Left kidney (tissue), 2 donors: ENCODE measurements around the gene HCK. TPM values are rescaled to one million over a fixed set of nuclear protein-coding genes. Genes with fewer than 3 reads are reported as not detected.
A peak's percentile ranks its signal among the peaks of the same experiment; 100 is the strongest.
"Not testable (repeated sequence)": the region's sequence is repeated elsewhere in the genome, so short reads cannot be mapped to it uniquely, and the experiment has no call there.

Source experiments
- DNase-seq: peaks from one replicate; pipeline ENCODE4 v3.0.0-alpha.2; 2013
- polyA plus RNA-seq: library from polyadenylated mRNA; unstranded; fragments of 120-200 nt; gene quantifications from one replicate; pipeline ENCODE4 v1.2.1, GENCODE V29; 2013; ENCODE audit not compliant: insufficient read length

HCK gene
- polyA plus RNA-seq, 1 donor = 1.8 TPM

DNA sequence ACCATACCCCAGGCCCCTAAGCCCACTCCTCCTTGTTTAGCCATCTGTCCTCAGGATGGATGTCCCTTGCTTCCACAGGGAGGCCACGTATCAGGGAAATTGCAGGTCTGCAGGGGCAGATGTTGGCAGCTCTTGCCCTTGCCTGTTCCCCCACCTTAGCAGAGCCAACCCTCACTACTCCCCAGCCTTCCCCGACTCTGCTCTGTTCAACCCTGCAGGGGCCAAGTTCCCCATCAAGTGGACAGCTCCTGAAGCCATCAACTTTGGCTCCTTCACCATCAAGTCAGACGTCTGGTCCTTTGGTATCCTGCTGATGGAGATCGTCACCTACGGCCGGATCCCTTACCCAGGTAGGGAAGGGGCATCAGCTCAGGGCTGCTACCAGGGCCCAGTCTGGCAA, 46.7 kb downstream of the HCK start:
- no peak for DNase-seq

DNA sequence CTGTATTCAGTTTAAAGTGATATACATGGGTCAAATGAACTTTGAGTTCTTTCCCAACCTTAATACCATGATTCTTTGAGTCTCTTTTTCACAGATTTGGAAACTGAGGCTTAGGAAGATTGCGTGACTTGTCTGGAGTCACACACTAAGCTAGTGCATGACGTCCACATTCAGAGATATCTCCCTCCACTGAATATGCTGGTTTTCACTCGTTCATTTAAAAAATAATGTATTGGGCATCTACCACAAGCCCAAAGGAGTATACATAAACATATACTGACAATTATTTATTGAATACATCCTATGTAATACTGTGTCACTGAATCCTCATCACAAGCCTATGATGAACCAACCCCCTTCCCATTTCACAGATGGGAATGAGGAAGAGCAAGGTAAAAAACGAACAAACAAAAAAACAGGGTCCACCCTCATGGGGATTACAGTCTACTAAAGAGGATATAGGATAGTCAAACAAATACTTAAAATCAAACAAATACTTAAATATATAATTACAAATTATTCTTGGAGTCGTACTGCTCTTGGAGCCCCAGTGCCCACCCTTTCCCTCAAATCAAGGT, 56.9 kb downstream of the HCK start:
- no peak for DNase-seq

DNA sequence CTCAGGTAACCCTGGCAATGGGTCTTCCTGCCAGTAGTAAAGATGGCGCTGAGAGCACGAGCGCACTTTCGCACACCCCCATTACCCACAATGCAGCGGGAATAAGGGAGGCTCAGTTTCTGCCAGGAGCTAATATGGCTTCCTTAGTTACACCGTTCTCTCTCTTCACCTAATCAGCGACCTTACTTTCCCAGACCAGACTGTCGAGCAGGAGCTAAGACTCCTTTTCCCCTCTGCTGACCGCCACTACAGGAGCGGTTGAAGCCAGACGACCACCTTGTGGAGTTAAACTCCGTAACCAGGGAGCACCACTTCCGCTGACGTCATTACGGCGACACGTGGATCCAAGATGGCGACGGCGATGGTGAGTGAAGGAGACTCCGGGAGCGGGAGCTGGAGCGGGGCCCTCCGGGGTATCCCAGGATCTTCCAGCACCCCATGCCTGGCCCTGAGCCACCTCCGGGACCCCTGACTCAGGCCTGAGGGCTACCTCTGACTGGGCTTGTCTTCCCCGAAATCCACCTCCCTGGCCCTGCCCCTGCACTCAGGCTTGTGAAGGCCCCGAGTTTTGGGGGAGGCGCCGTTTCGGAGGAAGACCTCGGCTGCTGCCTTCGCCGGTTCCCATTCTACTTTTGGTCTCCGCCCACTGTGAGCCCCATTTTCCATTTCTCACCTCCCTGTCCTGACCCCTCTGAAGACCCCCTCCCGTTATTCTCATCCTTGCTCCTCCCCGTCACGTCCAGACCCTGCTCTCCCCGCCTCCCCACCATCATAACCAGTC, 57.5 kb downstream of the HCK start, which contains the start of gene TM9SF4:
Gene TM9SF4, plus strand, starts transcription at position 323 of the 781 bp plus-strand sequence. Its CDS starts 27 bp downstream, at position 350.
- DNase-seq = peak; percentile 98

DNA sequence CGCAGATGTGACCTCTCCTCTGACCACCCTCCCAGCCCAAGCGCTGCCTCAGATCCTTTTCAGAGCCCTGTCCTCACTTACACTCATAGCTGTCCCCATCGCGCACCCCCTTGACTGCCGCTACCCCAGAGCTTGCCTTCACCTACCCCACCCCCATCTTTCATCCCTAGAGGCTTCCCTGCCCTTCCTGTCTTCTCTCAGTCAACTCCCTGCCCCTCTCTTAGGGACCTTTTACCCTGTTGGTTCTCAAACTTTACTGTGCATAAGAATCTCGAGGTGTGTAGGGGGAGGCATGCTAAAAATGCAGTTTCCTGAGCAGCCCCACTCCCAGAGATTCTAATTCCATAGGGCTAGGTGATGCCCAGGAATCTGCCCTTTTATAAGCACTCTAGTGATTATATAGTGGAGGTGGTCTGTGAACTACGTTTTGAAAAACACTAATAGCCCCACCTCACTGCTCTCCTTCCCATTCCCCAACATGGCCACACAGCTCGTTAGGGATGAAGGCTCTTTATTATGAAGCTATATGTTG, 58.2 kb downstream of the HCK start:
- DNase-seq = no peak

DNA sequence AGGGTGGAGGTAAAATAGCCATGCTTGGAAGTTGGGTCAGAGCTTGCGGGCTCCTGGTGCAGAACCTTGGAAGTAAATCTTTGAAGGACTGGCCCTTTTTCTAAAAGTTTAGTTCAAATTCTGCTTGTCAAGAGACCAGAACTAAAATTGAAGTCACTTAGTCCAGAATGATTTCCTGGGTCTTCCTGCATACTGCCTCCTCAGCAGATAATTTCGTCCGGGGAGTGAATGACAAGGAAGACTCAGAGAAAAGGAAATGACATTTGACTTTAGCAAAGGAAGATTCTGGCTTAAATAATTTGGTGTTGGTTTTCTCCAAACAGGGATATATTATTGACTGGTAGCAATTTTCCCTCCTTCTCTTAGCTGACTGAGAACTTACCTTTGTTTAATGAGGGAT, 58.7 kb downstream of the HCK start:
- DNase-seq = no peak

DNA sequence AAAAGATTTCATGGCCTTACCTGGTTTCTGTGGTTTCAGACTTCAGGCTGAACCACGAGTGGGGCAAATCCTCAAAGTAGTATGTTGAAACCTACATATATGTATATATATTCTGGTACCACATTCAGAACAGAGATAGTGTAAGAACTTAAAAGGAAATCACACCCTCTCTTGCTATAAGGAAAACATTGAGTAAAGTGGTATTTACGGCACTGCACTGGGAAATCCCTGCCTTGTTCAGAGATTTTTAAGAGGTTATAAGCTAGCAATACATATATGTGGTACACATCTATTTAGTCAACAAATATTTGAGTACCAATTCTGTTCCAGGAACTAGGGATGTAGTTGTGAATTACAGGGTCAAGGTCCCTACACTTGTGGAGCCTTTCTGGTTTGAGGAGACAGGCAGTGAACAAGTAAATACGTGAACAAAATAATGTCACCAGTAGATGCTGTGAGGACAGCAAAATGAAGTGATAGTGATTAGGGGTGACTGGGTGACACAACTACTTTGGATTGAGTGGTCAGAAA, 59.2 kb downstream of the HCK start:
- DNase-seq = no peak

DNA sequence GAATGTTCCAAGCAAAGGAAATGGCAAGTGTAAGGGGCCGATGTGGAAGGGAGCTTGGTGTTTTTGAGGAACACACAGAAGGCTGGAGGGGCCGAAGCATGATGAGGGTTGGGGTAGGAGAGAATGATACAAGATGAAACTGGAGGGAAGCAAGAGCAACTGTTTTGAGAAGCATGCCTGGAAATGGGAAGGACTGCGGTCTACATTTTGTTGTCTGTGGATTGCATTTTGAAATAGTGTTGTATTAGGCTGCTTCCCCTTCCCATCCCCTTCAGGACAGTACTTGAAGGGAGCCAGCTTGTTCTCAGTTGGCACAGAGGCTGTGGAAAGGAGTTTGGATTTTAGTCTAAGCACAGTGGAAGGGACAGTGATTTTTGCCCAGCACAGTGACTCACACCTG, 59.7 kb downstream of the HCK start:
- no peak for DNase-seq

DNA sequence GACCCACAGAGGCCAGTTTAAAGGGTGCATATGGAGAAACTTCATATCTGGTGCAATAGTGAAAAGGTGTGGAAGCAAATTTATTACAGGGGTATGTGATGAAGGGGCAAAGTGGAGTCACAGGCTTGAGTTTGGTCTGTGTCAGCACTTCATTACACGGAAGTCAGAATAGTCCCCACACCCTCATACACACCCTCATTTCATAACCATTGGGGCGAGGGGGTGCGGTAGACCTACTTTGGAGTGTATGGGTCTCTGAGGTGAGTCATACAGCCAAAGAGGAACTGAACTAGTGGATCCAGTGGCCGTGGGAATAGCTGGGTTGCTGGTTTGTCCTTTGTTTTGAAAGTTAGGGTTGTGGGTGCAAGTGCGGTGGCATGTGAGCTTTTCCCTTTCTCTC, 60.8 kb downstream of the HCK start:
- no peak for DNase-seq

DNA sequence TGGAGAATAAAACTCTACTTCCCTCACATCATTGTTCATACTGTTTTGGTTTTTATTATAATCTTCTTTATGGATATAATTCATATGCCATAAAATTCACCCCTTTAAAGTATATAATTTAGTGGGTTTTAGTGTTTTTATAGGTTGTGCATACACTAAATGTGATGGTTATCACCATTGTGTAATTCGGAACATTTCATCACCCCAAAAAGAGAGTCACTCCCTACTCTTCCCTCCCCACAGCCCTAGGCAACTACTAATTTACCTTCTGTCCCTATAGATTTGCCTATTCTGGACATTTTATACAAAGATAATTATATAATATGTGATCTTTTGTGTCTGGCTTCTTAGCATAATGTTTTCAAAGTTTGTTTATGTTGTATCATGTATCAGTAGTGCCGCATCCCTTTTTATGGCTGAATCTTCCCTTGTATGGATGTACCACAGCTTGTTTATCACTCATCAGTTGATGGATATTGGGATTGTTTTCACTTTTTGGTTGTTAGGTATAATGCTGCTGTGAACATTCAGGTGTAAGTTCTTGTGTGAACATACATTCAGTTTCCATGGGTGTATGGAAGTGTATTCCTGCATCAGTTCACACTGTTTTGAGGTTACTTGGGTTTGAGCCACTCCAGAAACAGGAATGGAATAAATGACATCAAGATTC, 61.7 kb downstream of the HCK start:
- no peak for DNase-seq

DNA sequence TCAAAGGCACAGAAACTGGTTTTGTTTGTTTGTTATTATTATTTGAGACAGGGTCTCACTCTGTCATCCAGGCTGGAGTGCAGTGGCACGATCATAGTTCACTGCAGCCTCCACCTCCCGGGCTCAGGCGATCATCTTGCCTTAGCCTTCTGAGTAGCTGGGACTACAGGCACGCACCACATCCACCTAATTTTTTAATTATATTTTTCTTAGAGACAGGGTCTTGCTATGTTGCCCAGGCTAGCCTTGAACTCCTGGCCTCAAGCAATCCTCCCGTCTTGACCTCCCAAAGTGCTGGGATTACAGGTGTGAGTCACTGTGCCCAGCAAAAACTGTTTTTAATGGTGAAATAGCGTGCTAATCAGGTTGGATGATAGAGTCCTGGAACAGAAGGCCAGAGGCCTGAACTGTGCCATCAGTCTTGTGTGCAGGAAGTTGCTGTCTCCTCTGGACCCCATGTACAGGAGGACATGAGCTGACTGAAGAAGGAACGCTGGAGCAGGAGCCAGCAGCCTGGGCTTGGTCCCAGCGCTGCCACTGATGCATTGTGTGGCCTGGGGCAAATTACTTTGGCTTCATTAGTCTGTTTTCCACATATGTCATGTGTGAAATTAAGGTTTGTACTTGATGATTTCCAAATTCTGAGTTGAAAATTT, 62.4 kb downstream of the HCK start:
- DNase-seq = no peak

DNA sequence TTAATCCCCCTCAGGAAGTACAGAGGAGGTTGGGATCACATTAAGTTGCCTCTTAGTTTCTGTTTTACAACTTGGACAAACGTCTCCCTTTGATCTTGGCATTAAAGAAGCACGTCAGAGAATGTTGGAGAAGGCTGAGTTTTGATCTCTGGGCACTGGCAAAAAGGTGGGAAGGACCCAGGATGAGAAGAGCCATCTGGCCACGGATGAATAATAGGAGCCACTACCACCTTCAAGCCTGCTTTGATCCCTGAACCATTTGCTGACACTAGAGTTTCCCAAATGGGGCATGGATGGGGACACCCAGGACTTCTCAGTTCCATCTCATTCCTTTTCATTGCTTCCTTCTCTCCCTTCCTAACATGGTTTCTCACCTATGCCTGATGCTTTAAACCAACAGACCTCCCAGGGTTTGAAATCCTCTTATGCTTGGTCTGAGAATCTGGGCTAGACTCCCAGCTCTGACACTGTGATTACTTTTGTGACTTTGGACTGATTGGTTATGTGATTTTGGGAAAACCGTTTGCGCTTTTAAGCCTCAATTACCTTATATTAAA, 63.2 kb downstream of the HCK start:
- peak; percentile 26 for DNase-seq

DNA sequence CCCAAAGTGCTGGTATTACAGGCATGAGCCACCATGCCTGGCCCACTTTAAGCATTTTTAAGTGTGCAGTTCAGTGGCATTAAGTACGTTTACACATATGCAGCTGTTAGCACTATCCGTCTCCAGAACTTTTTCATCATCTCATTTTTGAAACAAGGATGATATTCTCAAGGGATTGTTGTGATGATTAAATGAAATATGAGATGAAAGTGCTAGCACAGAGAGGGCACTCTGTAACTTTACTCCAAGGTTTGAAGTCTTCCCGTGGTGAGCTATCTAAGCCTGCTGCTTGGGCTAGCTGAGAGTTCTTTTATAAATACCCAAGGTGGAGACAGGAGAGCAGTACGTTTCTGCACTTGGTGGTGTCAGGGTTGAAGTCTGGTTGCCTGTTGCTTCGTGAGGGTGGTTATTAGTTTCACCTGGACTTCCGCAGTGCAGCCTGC, 64.1 kb downstream of the HCK start:
- no peak for DNase-seq

DNA sequence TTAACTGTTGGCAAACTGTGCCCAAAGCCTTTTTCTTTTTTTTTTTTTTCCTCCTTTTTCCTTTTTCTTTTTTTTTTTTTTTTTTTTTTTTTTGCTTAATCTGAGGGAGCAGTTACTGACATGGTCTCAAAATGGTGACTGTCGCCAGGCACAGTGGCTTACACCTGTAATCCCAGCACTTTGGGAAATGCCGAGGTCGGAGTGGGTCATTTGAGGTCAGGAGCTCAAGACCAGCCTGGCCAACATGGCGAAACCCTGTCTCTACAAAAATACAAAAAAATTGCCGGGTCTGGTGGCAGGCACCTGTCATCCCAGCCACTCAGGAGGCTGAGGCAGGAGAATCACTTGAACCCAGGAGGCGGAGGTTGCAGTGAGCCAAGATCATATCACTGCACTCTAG, 64.8 kb downstream of the HCK start:
- DNase-seq = not testable (repeated sequence)

DNA sequence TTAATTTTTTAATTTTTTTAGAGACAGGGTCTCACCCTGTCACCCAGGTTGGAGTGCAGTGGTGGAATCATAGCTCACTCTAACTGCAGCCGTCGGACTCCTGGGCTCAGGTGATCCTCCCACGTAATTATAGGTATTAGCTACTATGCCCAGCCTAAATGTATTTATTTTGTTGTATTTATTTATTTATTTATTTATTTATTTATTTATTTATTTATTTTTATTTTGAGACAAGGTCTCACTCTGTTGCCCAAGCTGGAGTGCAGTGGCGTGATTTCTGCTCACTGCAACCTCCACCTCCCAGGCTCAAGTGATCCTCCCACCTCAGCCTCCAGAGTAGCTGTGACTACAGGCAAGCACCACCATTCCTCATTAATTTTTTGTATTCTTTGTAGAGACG, 66.4 kb downstream of the HCK start:
- DNase-seq = not testable (repeated sequence)

DNA sequence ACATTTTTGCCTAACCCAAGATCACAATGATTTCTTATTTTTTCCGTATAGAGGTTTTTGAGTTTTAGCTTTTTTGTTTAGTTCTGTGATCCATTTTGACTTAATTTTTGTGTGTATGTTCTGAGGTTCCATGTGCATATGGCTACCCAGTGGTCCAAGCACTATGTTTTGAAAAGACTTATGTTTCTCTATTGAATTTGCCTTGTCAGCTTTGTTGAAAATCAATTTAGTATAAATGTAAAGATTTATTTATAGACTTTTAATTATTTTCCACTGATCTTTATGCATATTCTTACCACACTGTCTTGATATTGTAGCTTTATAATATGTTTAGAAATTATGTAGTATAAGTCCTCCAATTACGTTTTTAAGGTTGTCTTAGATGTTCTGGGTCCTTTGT, 67.7 kb downstream of the HCK start:
- DNase-seq = no peak

DNA sequence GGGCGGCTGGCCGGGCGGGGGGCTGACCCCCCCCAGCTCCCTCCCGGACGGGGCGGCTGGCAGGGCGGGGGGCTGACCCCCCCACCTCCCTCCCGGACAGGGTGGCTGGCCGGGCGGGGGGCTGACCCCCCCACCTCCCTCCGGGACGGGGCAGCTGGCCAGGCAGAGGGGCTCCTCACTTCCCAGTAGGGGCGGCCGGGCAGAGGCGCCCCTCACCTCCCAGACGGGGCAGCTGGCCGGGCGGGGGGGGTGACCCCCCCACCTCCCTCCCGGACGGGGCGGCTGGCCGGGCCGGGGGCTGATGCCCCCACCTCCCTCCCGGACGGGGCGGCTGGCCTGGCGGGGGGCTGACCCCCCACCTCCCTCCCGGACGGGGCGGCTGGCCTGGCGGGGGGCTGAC, 69.9 kb downstream of the HCK start:
- DNase-seq = not testable (repeated sequence)

DNA sequence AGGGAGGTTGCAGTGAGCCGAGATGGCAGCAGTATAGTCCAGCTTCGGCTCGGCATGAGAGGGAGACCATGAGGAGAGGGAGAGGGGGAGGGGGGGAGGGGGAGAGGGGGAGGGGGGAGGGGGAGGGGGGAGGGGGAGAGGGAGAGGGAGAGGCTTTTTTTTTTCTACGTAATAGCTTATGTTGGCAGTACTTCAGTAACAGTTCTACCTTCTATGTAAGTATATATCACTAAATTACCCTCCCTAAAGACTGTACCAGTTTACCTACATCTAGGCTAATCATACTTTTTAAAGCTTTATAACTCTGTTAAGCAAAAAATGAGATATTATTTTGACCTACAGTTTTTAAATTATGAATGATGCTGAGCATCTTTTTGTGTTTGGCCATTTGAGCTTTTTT, 71.0 kb downstream of the HCK start:
- DNase-seq = no peak

DNA sequence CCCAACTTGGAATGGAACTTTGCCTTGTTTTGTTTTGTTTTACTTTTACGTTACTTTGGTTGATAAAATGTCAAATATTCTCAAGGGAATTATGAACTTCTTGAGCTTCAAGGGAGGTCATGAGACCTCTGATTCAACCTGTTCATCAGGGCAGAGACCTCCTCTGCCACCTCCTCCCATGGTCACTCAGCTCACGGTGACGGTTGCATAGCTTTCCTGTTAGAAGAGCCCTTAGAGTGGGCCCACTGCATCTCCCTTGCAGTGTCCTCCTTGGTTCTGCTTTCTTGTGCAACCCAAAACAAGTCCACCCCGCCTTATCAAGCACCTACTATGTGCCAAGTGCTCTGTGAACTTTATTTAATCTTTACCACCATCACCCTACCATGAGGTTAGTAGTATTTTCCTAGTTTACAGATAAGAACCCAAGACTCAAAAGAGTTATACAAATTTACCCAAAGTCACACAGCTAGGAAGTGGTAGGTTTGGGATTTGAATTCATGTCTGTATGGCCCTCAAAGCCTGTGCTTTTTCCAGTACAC, 72.9 kb downstream of the HCK start:
- DNase-seq = no peak

DNA sequence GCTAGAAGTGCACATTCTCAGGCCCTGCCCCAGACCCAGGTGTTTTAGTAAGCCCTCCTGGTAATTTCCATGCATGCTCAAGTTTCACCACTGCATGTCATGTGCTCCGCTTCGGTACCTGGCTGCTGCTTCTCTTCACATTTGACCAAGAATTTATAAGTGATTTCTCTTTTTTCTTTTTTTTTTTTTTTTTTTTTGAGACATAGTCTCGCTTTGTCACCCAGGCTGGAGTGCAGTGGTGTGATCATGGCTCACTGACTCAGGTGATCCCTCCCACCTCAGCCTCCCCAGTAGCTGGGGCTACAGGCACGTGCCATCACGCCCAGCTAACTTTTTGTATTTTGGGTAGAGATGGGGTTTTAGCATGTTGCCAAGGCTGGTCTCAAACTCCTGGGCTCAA, 73.5 kb downstream of the HCK start:
- peak; percentile 24 for DNase-seq

DNA sequence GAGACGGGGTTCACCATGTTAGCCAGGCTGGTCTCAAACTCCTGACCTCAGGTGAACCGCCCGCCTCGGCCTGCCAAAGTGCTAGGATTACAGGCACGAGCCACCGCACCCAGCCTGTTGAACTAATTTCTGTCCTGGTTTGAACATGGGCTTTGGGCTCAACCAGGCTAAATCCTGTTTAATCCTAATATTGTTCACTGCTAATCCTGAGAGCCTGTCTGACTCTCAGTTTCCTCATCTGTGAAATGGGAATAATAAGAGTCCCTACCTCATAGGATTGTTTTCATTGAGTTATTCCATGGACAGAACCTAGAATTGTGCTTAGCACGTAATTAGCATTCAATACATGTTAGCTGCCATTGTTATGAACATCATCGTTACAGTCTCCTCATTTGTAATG, 74.9 kb downstream of the HCK start:
- no peak for DNase-seq

DNA sequence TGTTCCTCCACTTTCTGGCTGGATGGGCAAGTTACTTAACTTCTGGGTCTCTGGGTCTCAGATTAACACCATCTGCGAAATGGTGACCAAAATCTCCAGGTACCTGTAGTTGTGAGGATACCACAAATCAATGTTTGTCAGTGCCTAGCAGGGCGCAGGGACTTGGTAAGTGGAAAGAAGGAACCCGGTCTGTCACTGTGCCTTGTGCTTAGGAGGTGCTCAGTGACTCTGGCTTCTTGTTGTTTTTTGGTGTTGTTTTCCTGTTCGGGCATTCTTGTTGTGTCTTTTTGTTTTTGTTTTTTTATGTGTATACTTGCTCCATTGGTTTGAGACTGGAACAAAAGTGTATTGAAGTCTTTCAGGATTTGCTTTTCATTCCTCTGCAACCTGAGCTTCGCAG, 75.3 kb downstream of the HCK start:
- no peak for DNase-seq

DNA sequence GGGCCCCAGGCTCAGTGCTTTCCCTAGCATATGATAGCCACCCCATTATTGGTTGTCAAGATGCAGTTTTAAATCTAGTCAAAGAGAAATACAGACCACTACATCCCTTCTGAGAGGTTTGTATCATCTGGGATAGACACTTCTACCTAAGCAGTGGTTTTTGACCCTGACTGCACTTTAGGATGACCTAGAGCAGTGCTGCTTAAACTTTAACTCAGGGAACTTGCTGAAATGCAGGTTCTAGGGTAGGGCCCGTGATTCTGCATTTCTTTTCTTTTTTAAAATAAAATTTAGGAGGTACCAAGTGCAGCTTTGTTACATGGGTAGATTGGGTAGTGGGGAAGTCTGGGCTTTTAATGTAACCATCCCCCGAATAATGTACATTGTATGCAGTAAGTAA, 76.1 kb downstream of the HCK start:
- DNase-seq = no peak
